HG02798 (cell line): ENCODE measurements around the gene ABRACL.
A peak's percentile ranks its signal among the peaks of the same experiment; 100 is the strongest.
"Not testable (repeated sequence)": the region's sequence is repeated elsewhere in the genome, so short reads cannot be mapped to it uniquely, and the experiment has no call there.

Source experiments
- ATAC-seq: cut with Tn5 transposase; IDR thresholded peaks from one replicate; pipeline ENCODE4 v1.9.1; 2021; ENCODE audit warnings: mild to moderate bottlenecking; ENCODE audit not compliant: unreplicated experiment, poor library complexity

Gene ABRACL

GRCh38 chr6:139028658-139029469 lies at the start of gene ABRACL:
TSS of gene ABRACL (plus strand) at chr6:139028745. CDS start at chr6:139034161, 5,416 bp downstream.
- peak; percentile 66 for ATAC-seq

- no peak for ATAC-seq
These were observed 49.2 kb upstream of the ABRACL start for GRCh38 chr6:138979365-138979764.

GRCh38 chr6:138979813-138980668 lies 48.5 kb upstream of the ABRACL start:
- no peak for ATAC-seq

- ATAC-seq = no peak
These were observed 47.1 kb upstream of the ABRACL start for GRCh38 chr6:138981416-138981815.

- no peak for ATAC-seq
These were observed 42.0 kb upstream of the ABRACL start for GRCh38 chr6:138986578-138986977.

GRCh38 chr6:138987080-138987642 lies 41.4 kb upstream of the ABRACL start:
- no peak for ATAC-seq

GRCh38 chr6:138987643-138988468 lies 40.7 kb upstream of the ABRACL start, which contains the start of gene REPS1:
TSS of gene REPS1 (minus strand) at chr6:138988253. CDS start at chr6:138987682, 571 bp downstream.
- peak; percentile 93 for ATAC-seq

GRCh38 chr6:138988469-138988834 lies 40.1 kb upstream of the ABRACL start:
- peak; percentile 11 for ATAC-seq

GRCh38 chr6:138989098-138989983 lies 39.2 kb upstream of the ABRACL start:
- ATAC-seq = no peak

- ATAC-seq = no peak
These were observed 37.3 kb upstream of the ABRACL start for GRCh38 chr6:138991206-138991605.

GRCh38 chr6:138992965-138993364 lies 35.6 kb upstream of the ABRACL start:
- not testable (repeated sequence) for ATAC-seq

GRCh38 chr6:138993410-138993809 lies 35.1 kb upstream of the ABRACL start:
- not testable (repeated sequence) for ATAC-seq

GRCh38 chr6:138996524-138996923 lies 32.0 kb upstream of the ABRACL start:
- no peak for ATAC-seq

- ATAC-seq = no peak
These were observed 31.4 kb upstream of the ABRACL start for GRCh38 chr6:138997136-138997535.

- no peak for ATAC-seq
These were observed 28.4 kb upstream of the ABRACL start for GRCh38 chr6:138999949-139000725.

GRCh38 chr6:139003751-139004150 lies 24.8 kb upstream of the ABRACL start:
- ATAC-seq = no peak

GRCh38 chr6:139006477-139006876 lies 22.1 kb upstream of the ABRACL start:
- ATAC-seq = no peak

- ATAC-seq = no peak
These were observed 21.1 kb upstream of the ABRACL start for GRCh38 chr6:139007428-139007827.
